ENCODE data around the gene PDXDC1. TPM values are rescaled to one million over a fixed set of nuclear protein-coding genes. Genes with fewer than 3 reads are reported as not detected.
"Not testable (repeated sequence)": the region's sequence is repeated elsewhere in the genome, so short reads cannot be mapped to it uniquely, and the experiment has no call there.

Gene PDXDC1
- total and polyA plus RNA-seq, 2 experiments from 2014 or later = 77.6 to 84.6 TPM

- not testable (repeated sequence) for H3K4me1 ChIP-seq (ENCODE audit: low read depth); H3K9me3 ChIP-seq (ENCODE audit: low read depth); H3K36me3 ChIP-seq; H3K27me3 ChIP-seq; H3K27ac ChIP-seq
- peak; percentile 88 to 95 for DNase-seq (ENCODE audit: low read depth in 1 of 2, low spot score in 1 of 2)
- H3K4me3 ChIP-seq = peak overlapping the region; percentile 33
These were observed 180.1 kb downstream of the PDXDC1 start for GRCh38 chr16:15154650-15155562.

GRCh38 chr16:15157644-15158043 lies 182.8 kb downstream of the PDXDC1 start:
- H3K4me3 ChIP-seq; H3K36me3 ChIP-seq; H3K4me1 ChIP-seq (ENCODE audit: low read depth); H3K27me3 ChIP-seq; DNase-seq (ENCODE audit: low read depth in 1 of 2, low spot score in 1 of 2); H3K9me3 ChIP-seq (ENCODE audit: low read depth); H3K27ac ChIP-seq: not testable (repeated sequence)

GRCh38 chr16:15159671-15160070 lies 184.8 kb downstream of the PDXDC1 start:
- H3K4me1 ChIP-seq (ENCODE audit: low read depth); H3K27me3 ChIP-seq; H3K36me3 ChIP-seq; H3K4me3 ChIP-seq; H3K9me3 ChIP-seq (ENCODE audit: low read depth); H3K27ac ChIP-seq; DNase-seq (ENCODE audit: low read depth in 1 of 2, low spot score in 1 of 2): not testable (repeated sequence)

- H3K4me1 ChIP-seq (ENCODE audit: low read depth); H3K27me3 ChIP-seq; H3K36me3 ChIP-seq; DNase-seq (ENCODE audit: low read depth in 1 of 2, low spot score in 1 of 2); H3K4me3 ChIP-seq; H3K27ac ChIP-seq; H3K9me3 ChIP-seq (ENCODE audit: low read depth): not testable (repeated sequence)
These were observed 185.7 kb downstream of the PDXDC1 start for GRCh38 chr16:15160571-15160970.

- H3K4me1 ChIP-seq (ENCODE audit: low read depth); H3K36me3 ChIP-seq; H3K27me3 ChIP-seq; H3K4me3 ChIP-seq; H3K9me3 ChIP-seq (ENCODE audit: low read depth); H3K27ac ChIP-seq; DNase-seq (ENCODE audit: low read depth in 1 of 2, low spot score in 1 of 2): not testable (repeated sequence)
These were observed 188.2 kb downstream of the PDXDC1 start for GRCh38 chr16:15163055-15163454.

GRCh38 chr16:15166177-15166576 lies 191.4 kb downstream of the PDXDC1 start:
- not testable (repeated sequence) for H3K36me3 ChIP-seq; H3K27me3 ChIP-seq; H3K4me1 ChIP-seq (ENCODE audit: low read depth); DNase-seq (ENCODE audit: low read depth in 1 of 2, low spot score in 1 of 2); H3K27ac ChIP-seq; H3K4me3 ChIP-seq; H3K9me3 ChIP-seq (ENCODE audit: low read depth)

GRCh38 chr16:15168303-15168702 lies 193.5 kb downstream of the PDXDC1 start:
- H3K4me3 ChIP-seq; H3K27ac ChIP-seq; H3K4me1 ChIP-seq (ENCODE audit: low read depth); DNase-seq (ENCODE audit: low read depth in 1 of 2, low spot score in 1 of 2); H3K9me3 ChIP-seq (ENCODE audit: low read depth); H3K27me3 ChIP-seq; H3K36me3 ChIP-seq: not testable (repeated sequence)

- not testable (repeated sequence) for H3K27me3 ChIP-seq; H3K4me3 ChIP-seq; H3K4me1 ChIP-seq (ENCODE audit: low read depth); H3K36me3 ChIP-seq; DNase-seq (ENCODE audit: low read depth in 1 of 2, low spot score in 1 of 2); H3K9me3 ChIP-seq (ENCODE audit: low read depth); H3K27ac ChIP-seq
These were observed 194.3 kb downstream of the PDXDC1 start for GRCh38 chr16:15168953-15169652.

GRCh38 chr16:15179909-15180308 lies 205.1 kb downstream of the PDXDC1 start:
- not testable (repeated sequence) for H3K4me1 ChIP-seq (ENCODE audit: low read depth); H3K4me3 ChIP-seq; DNase-seq (ENCODE audit: low read depth in 1 of 2, low spot score in 1 of 2); H3K27ac ChIP-seq; H3K9me3 ChIP-seq (ENCODE audit: low read depth); H3K36me3 ChIP-seq; H3K27me3 ChIP-seq

GRCh38 chr16:15180946-15181345 lies 206.1 kb downstream of the PDXDC1 start:
- H3K27ac ChIP-seq; H3K4me1 ChIP-seq (ENCODE audit: low read depth); H3K36me3 ChIP-seq; H3K4me3 ChIP-seq; H3K27me3 ChIP-seq; DNase-seq (ENCODE audit: low read depth in 1 of 2, low spot score in 1 of 2); H3K9me3 ChIP-seq (ENCODE audit: low read depth): not testable (repeated sequence)

- not testable (repeated sequence) for H3K4me1 ChIP-seq (ENCODE audit: low read depth); DNase-seq (ENCODE audit: low read depth in 1 of 2, low spot score in 1 of 2); H3K4me3 ChIP-seq; H3K9me3 ChIP-seq (ENCODE audit: low read depth); H3K27me3 ChIP-seq; H3K27ac ChIP-seq; H3K36me3 ChIP-seq
These were observed 209.2 kb downstream of the PDXDC1 start for GRCh38 chr16:15184000-15184399.

Other genes with a start within 250 kb of the PDXDC1 start
- gene NPIPA2, start 232.5 kb upstream of the PDXDC1 start, total RNA-seq = 1.3 and 2.1 TPM in 2 replicates
- gene NPIPA2, start 232.5 kb upstream of the PDXDC1 start, polyA plus RNA-seq = 2.4 and 4.0 TPM in 2 replicates
- gene NOMO1, start 141.3 kb upstream of the PDXDC1 start, total RNA-seq = 79.3 and 87.2 TPM in 2 replicates
- gene NOMO1, start 141.3 kb upstream of the PDXDC1 start, polyA plus RNA-seq = 93.0 and 119 TPM in 2 replicates
- gene NPIPA1, start 37.6 kb upstream of the PDXDC1 start, total RNA-seq = 34.5 and 60.9 TPM in 2 replicates
- gene NPIPA1, start 37.6 kb upstream of the PDXDC1 start, polyA plus RNA-seq = 40.3 and 47.7 TPM in 2 replicates
- 33.4 and 41.0 TPM in 2 replicates for gene NTAN1, start 81.0 kb downstream of the PDXDC1 start, total RNA-seq
- gene NTAN1, start 81.0 kb downstream of the PDXDC1 start, polyA plus RNA-seq = 42.7 and 68.6 TPM in 2 replicates
- gene RRN3, start 119.2 kb downstream of the PDXDC1 start, total RNA-seq = 19.1 and 23.2 TPM in 2 replicates
- gene RRN3, start 119.2 kb downstream of the PDXDC1 start, polyA plus RNA-seq = 15.1 and 22.6 TPM in 2 replicates

Measured in cardiac muscle cell (in vitro differentiated cells and primary cell).